Epithelial cell of proximal tubule (primary cell): ENCODE measurements around the gene ABI3. TPM values are rescaled to one million over a fixed set of nuclear protein-coding genes. Genes with fewer than 3 reads are reported as not detected.

Source experiments
- DNase-seq: peaks from one replicate; pipeline ENCODE4 v3.0.0-alpha.2; 2011; ENCODE audit warnings: low read depth
- H3K4me3 ChIP-seq: 2 replicates; pipeline ENCODE4 v1.5.1; 2011; ENCODE audit warnings: low read depth, mild to moderate bottlenecking, low read length
- total RNA-seq: library from RNA; depleted of rRNA; stranded (reverse); fragments of >200 nt; gene quantifications from 2 replicates; pipeline ENCODE4 v1.2.3, GENCODE V29; 2015
- TF ChIP-seq, protein P1 (sequence below): conservative IDR thresholded peaks from 2 replicates; pipeline ENCODE4 v1.5.1; 2012; ENCODE audit warnings: low read depth, mild to moderate bottlenecking, low read length

ABI3 gene
- total RNA-seq, 1 donor from 2014 or later, result 0.86 TPM

GRCh38 chr17:49213847-49214246 is 3.3 kb downstream of the ABI3 start:
- no peak overlapping the region for H3K4me3 ChIP-seq
- TF ChIP-seq, protein P1, sequence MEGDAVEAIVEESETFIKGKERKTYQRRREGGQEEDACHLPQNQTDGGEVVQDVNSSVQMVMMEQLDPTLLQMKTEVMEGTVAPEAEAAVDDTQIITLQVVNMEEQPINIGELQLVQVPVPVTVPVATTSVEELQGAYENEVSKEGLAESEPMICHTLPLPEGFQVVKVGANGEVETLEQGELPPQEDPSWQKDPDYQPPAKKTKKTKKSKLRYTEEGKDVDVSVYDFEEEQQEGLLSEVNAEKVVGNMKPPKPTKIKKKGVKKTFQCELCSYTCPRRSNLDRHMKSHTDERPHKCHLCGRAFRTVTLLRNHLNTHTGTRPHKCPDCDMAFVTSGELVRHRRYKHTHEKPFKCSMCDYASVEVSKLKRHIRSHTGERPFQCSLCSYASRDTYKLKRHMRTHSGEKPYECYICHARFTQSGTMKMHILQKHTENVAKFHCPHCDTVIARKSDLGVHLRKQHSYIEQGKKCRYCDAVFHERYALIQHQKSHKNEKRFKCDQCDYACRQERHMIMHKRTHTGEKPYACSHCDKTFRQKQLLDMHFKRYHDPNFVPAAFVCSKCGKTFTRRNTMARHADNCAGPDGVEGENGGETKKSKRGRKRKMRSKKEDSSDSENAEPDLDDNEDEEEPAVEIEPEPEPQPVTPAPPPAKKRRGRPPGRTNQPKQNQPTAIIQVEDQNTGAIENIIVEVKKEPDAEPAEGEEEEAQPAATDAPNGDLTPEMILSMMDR, result no peak
- no peak for DNase-seq

GRCh38 chr17:49214676-49215360 is 4.3 kb downstream of the ABI3 start:
- TF ChIP-seq, protein P1, result no peak
- no peak for DNase-seq
- H3K4me3 ChIP-seq, result no peak overlapping the region

DNA sequence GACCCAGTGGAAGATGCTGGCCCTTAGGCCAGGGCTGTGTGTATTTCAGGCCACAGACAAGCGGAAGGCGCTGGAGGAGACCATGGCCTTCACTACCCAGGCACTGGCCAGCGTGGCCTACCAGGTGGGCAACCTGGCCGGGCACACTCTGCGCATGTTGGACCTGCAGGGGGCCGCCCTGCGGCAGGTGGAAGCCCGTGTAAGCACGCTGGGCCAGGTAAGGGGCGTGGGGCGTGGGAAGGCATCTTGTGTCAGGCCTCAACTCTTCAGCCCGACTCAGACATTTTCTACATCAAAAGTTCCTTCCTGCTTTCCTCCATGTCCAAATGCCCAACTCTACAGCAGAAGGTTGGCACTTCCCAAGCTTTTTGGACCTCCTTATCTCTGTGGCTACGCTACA is 6.0 kb downstream of the ABI3 start:
- TF ChIP-seq, protein P1, result no peak
- no peak for DNase-seq
- no peak overlapping the region for H3K4me3 ChIP-seq

GRCh38 chr17:49216953-49217650 is 6.6 kb downstream of the ABI3 start:
- TF ChIP-seq, protein P1, result no peak
- H3K4me3 ChIP-seq, result no peak overlapping the region
- no peak for DNase-seq

- TF ChIP-seq, protein P1, result no peak
- no peak overlapping the region for H3K4me3 ChIP-seq
- no peak for DNase-seq
Observed at GRCh38 chr17:49217651-49218413, 7.3 kb downstream of the ABI3 start.

DNA sequence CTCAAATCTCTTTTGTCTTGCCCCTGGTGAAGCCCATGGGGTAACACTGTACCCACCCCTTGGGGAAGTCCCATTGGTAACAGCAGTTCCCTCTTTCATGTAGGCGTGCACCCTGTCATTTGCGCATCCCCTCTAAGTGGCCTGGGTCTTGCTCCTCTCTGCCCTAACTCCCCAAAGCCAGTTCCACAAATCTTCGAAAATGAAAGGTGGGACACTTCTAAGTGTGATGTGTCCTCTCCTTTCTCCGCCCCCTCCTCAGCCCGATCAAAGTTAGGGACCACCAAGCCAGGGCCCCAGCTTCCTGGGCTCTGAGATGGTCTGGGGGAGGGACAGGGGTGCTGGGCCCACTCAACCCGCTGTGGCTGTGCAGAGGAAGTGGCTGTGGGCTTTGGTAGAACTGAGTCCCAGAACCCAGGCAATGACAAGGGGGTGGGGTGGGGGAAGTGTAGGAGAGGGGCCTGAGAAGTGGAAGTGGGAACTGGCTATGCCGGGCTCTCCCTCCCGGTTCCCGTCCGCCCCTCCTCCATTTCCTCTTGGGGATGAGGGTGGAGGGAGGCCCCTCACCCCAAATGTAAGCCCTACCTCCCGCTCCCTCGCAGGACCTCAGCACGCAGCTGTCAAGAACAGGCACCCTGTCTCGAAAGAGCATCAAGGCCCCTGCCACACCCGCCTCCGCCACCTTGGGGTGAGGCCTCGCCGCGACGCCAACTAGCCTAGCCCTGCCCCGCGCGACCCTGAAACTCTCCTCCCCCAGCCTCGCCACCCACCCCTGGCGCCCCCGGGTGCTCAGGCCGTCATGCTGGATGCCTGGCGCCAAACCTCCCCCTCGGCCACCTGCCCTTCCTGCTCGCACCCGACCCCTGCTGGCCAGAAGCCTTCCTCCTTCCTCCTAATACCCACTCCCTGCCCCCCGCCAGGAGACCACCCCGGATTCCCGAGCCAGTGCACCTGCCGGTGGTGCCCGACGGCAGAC is 8.7 kb downstream of the ABI3 start:
- DNase-seq, result no peak

More for the DNA sequence above, 8.7 kb downstream of the ABI3 start:
- H3K4me3 ChIP-seq, result no peak overlapping the region
- TF ChIP-seq, protein P1, result peak; percentile 49
